Stimulated activated CD8-positive, alpha-beta memory T cell treated with anti-CD3 and anti-CD28 coated beads, Interleukin-15, amount 100 ng/mL, for 4 hours (primary cell): ENCODE measurements around the gene TMEM247.

Experiments
- DNase-seq, 2 donors: peaks; one replicate each; pipeline ENCODE4 v3.0.0-alpha.2; 2020; ENCODE audit warnings: low read depth in 2 of 2

TMEM247 gene

DNA sequence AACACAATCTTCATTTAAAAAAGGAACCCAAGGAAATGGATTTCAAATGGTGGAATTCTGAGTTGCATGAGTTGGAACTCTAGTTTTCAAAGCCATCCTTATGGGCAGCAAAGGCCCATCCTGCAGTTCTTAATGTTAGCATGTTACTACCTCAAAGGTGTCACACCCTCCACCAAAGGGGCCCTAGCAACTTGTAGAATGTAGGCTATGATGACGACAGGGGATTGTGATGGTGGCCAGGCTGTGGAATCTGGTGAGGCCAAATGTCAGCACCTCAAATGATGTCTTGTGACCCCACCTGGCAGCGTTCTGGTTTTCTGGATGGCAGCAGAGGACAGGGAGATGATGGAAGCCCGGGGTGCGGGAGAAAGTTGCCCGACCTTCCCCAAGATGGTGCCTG, at the start of gene TMEM247:
TSS of gene TMEM247 (plus strand) at position 301 of the 400 bp plus-strand sequence.
- DNase-seq: no peak

DNA sequence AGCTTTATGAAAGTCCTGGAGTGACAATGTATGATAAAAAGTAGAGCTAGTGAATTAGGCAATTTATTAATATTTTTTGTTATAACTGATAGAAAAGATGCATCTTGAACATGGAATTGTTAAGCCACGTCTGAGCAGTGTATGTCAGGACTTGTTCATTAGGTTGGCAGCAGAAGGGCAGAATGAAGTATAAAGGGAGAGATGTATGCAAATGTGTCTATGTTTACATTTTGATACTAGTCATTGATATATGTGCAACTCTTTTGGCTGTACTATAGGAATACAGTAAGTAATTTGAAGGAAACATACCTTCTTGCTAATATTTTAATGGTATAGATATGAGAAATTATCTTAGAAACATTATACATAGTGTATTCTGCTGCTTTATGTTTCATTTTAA, 49.0 kb upstream of the TMEM247 start:
- no peak for DNase-seq

GRCh38 chr2:46430992-46431391, 48.4 kb upstream of the TMEM247 start:
- no peak for DNase-seq

GRCh38 chr2:46431481-46432235, 47.7 kb upstream of the TMEM247 start:
- no peak for DNase-seq

DNA sequence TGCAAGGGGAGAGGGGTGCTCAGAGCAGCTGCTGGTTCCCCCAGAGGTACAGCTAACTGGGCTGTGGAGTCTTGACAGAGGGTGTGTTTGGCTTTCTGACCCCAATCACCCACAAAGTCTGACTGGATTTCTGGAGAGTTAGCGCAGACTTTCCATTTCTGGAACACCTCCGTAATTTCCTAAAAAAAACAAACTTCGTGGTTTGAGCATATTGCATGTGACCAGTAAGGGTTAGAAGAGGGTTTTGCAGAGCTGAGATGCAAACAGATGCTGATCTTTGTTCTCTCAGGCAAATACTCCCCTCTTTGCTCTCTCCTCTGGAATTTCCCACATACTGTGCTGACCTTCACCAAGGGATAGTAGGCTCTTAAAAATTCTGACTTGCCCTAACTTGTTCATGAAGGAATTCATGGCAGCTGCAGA, 44.5 kb upstream of the TMEM247 start:
- no peak for DNase-seq

DNA sequence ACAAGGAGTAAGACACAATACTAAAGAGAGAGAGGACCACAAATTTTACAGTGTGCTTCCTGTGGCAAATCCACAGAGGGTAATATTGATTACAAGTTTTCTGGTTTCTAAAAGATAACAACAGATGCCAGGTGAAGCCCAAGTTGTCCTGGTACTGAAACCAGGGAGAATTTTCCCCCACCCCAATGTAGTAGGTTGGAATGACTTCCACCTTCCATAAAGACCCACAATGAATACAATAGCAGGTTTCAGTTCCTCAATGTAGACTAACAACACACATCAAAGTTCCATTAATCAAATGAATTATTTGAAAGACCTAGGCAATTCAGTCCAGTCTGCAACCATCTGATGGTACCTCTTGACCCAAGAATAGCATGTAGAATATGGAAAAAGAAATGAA, 44.0 kb upstream of the TMEM247 start:
- no peak for DNase-seq

DNA sequence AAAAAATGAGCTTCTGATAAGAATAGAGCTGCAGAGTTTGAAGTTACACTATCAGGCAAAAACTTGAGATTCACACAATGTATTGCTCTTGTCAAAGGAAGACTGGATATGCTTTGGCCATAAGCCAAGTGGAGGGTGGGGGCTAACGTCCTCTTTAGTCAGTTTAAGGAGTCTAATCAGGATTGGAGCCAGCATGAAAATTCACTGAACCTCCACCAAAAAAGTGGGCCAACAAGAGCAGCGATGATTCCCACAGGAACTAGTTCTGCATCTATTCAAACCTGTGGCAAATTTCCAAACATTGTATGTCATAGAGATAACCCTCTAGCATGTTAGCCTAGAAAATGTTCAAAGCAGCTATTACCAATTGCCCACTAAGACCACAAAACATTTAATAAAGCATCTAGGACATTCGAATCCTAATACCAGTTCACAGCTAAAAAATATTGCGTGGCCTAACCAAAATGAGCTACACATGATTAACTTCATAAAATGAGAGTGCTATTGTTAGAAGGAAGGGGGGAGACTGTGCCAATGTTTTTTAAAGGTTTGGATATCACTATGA, 43.5 kb upstream of the TMEM247 start:
- DNase-seq: no peak

DNA sequence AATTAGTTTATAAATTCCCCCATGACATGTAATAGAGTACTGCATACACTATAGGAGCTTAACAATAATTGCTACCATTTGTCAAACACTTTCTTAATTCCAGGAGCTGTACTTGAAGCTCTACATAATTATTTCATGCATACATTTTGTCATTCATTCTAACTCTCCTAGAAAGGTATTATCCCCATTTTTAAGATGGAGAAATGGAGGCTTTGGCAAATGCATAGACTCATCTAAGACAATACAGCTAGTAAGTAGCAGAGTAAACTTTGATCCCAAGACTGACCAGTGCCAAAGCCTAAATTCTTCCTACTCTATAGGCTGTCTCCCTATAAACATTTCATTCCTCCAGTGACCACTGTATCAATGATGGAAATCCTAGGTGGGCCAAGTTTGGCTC, 42.6 kb upstream of the TMEM247 start:
- DNase-seq: no peak

DNA sequence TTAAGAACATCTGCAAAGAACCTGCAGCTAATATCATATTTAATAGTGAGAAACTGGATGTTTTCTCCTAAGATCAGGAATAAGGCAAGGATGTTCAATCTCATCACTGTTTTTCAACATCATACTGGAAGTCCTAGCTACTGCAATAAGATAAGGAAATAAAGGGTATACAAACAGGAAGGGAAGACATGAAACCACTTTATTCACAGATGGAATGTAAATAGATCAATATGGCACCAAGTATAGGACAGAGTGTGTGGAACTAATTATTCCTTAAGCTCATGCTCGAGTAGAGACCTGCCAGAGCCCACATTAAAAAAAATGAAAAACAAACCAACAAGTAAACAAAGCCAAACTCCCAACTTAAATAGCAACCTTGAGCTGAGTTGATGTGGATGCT, 41.3 kb upstream of the TMEM247 start:
- DNase-seq: no peak

- DNase-seq: no peak
Observed at GRCh38 chr2:46438794-46439193, 40.6 kb upstream of the TMEM247 start.

GRCh38 chr2:46439582-46439981, 39.8 kb upstream of the TMEM247 start:
- DNase-seq: no peak

GRCh38 chr2:46441838-46442712, 37.3 kb upstream of the TMEM247 start:
- DNase-seq: no peak

- DNase-seq: no peak
Observed at GRCh38 chr2:46444732-46445131, 34.6 kb upstream of the TMEM247 start.

DNA sequence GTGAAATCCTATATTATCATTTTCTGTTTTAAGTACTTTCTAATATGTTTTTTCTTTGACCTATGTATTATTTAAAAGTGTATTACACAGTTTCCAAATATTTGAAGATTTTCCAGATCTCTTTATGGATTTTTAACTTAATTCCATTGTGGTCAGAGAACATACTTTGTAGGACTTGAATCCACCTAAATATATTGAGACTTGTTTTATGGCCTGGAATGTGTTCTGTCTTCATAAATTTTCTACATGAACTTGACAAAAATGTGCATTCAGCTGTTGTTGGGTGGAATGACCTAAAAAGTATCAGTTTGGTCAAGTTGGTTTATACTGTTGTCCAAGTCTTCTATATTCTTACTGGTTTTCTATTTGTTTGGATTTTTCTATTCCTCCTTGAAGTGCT, 33.8 kb upstream of the TMEM247 start:
- DNase-seq: no peak

- no peak for DNase-seq
Observed at GRCh38 chr2:46446871-46447568, 32.3 kb upstream of the TMEM247 start.

DNA sequence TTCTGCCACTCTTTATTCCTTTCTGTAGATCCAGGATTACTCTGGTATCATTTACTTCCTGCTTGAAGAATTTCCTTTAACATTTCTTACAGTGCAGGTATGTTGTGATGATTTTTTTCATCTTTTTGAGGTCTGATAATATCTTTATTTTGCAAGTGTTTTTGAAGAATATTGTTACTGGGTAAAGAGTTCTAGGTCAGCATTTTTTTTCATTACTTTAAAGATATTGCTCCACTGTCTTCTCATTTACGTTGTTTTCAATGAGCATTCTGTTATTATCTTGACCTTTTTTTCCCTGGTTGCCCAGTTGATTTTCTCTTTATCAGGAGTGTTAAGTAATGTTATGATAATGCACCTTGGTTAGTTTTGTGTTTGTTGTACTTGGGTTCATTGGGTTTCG, 31.7 kb upstream of the TMEM247 start:
- DNase-seq: no peak

DNA sequence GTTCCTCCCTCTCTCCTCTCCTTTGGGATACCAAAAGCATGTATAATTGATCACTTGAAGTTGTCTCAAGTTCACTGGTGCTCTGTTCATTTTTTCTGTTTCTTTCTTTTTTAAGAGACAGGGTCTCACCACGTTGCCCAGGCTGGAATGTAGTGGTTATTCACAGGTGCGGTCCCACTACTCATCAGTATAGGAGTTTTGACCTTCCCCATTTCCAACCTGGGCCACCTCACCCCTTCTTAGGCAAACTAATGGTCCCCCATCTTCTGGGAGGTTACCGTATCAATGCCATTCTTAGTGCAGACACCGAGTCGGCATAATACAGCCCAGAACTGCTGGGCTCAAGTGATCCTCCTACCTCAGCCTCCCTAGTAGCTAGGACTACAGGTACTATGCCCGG, 31.3 kb upstream of the TMEM247 start:
- no peak for DNase-seq

GRCh38 chr2:46448641-46449040, 30.7 kb upstream of the TMEM247 start:
- no peak for DNase-seq

DNA sequence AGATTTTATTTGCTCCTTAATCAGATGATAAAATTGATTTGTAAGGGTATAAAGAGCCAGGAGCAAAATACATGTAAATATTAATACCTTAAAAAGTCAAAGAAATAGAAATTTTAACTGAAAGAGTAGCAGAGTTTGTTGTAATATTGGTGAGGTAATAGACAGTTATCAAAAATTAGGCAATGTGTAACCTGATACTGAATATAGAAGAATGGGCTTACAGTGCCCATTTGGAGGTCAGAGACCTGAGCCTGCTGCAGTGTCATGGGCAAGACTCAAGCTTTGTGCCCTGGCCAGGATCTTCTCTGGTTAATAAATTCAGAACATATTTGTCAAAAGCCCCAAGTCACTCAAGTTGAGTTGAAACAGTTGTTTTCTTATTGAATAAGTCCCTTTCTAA, 29.7 kb upstream of the TMEM247 start:
- DNase-seq: no peak

DNA sequence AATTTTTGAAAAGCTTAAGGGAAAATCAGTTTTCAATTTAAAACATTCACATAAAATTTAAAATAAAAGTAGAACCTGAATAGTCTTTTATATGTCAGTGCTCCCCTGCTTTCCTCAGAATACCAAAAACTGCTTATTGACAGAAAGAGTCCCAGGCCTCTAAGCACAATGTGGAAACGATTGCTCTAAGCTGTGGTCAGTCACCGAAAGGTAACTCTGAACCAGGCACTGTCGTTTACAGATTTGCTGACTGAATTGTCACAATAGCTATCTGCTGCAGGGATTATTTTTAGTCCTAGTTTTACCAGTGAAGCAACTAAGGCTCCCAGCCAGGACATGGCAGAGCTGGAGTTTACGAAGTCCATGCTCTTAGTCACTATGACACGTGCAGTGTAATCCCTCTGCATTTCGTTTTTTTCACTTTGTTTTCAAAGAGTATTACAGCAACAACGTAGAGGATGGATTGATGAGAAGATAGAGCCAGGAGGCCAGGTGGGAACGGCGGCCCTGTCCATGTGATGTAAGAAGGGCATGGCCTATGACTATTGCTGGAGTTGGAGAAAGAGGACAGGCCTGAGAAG, 28.1 kb upstream of the TMEM247 start:
- no peak for DNase-seq

- no peak for DNase-seq
Observed at GRCh38 chr2:46456789-46457188, 22.6 kb upstream of the TMEM247 start.
